ENCODE measurements around the gene TRIP6.
"Not testable (repeated sequence)": the region's sequence is repeated elsewhere in the genome, so short reads cannot be mapped to it uniquely, and the experiment has no call there.

TRIP6 gene

GRCh38 chr7:100919335-100919734, 52.1 kb downstream of the TRIP6 start:
- DNase-seq, result not testable (repeated sequence)

GRCh38 chr7:100919779-100920437, 52.7 kb downstream of the TRIP6 start:
- not testable (repeated sequence) for DNase-seq

- no peak for DNase-seq
Observed at GRCh38 chr7:100921039-100921438, 53.9 kb downstream of the TRIP6 start.

Measured in NCI-H2171 (cell line).